ENCODE data around the gene USP54. TPM values are rescaled to one million over a fixed set of nuclear protein-coding genes. Genes with fewer than 3 reads are reported as not detected.

Gene USP54
- total RNA-seq, 1 experiment from 2014 or later, result 35.9 TPM

DNA sequence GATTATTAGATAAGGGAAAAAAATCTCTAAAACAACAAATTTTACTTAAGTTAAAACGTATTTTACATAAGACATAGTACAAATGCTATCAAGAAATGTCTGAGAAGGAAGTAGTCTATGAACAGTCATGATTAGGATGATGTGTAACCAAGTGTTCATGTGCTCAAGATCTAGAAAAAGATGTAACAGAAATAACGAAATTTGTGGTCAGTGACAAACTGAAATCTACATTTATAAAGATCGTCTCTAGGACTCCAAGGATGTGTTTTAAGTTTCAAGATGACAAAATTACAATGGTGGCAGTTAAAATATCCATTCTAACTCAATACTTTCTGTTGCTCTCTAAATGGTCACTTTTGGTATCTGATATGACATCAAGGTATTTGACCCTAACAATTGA is 112.5 kb downstream of the USP54 start:
- no peak overlapping the region for H3K4me3 ChIP-seq (ENCODE audit: low read depth, low read length, poor library complexity, severe bottlenecking)
- no peak overlapping the region for H3K27ac ChIP-seq (ENCODE audit: low read depth, low read length, poor library complexity, severe bottlenecking)
- no peak for DNase-seq (ENCODE audit: low spot score)
- ChIA-PET POLR2A (ENCODE audit: low non-redundant PET) (no interaction called here), CTCF (no interaction called here)
- TF ChIP-seq, protein P1, sequence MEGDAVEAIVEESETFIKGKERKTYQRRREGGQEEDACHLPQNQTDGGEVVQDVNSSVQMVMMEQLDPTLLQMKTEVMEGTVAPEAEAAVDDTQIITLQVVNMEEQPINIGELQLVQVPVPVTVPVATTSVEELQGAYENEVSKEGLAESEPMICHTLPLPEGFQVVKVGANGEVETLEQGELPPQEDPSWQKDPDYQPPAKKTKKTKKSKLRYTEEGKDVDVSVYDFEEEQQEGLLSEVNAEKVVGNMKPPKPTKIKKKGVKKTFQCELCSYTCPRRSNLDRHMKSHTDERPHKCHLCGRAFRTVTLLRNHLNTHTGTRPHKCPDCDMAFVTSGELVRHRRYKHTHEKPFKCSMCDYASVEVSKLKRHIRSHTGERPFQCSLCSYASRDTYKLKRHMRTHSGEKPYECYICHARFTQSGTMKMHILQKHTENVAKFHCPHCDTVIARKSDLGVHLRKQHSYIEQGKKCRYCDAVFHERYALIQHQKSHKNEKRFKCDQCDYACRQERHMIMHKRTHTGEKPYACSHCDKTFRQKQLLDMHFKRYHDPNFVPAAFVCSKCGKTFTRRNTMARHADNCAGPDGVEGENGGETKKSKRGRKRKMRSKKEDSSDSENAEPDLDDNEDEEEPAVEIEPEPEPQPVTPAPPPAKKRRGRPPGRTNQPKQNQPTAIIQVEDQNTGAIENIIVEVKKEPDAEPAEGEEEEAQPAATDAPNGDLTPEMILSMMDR (conservative IDR thresholded peaks at IDR 0.05; ENCODE audit: low read depth, low read length), result no peak
- TF ChIP-seq EZH2 (IDR thresholded peaks at IDR 0.05; ENCODE audit: borderline replicate concordance, low read depth, low read length, poor library complexity, severe bottlenecking), result no peak
- intact Hi-C loops (cut with micrococcal nuclease; ENCODE audit: unreplicated experiment), result no loop called here
- H3K4me1 ChIP-seq (ENCODE audit: insufficient read depth, low read length, poor library complexity, severe bottlenecking), result no peaks in the 10 kb centered on the region
- H3K36me3 ChIP-seq (ENCODE audit: insufficient read depth, low read length, poor library complexity, severe bottlenecking), result peaks cover 51% of the 10 kb centered on the region
- no TSS peak for BruUV-seq (replicated peaks)
- no peaks in the 10 kb centered on the region for H3K9me3 ChIP-seq (ENCODE audit: low read depth, low read length, poor library complexity, severe bottlenecking)
- H3K27me3 ChIP-seq (replicated peaks; ENCODE audit: insufficient read depth, low read depth, low read length, poor library complexity), result no peaks in the 10 kb centered on the region

DNA sequence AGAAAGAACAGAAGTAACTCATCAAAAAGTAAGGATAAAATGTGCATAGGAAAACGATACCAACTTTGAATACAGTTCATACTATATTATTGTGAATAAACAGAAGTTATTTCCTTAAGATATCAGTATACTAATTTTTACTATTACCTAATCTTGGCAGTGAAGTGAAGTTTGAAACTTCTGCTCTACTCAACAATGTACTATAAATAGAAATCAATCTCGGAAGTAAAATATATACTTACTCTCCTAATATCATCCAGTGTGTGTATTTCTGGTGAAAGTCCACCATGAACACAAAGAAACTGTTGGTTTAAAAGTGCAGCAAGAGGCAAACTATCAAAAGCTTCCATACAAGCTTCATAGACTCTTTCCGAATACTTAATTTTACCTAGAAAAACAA is 119.9 kb downstream of the USP54 start:
- POLR2A ChIA-PET (ENCODE audit: low non-redundant PET), result no interaction called here

GRCh38 chr10:73469579-73469978 is 121.6 kb downstream of the USP54 start:
- Histone ChIP-seq H3K27me3 (replicated peaks; ENCODE audit: insufficient read depth, low read depth, low read length, poor library complexity) (no peaks in the 10 kb centered on the region), H3K4me3 (ENCODE audit: low read depth, low read length, poor library complexity, severe bottlenecking) (no peak overlapping the region), H3K9me3 (ENCODE audit: low read depth, low read length, poor library complexity, severe bottlenecking) (no peaks in the 10 kb centered on the region), H3K4me1 (ENCODE audit: insufficient read depth, low read length, poor library complexity, severe bottlenecking) (no peaks in the 10 kb centered on the region), H3K36me3 (ENCODE audit: insufficient read depth, low read length, poor library complexity, severe bottlenecking) (peaks cover 71% of the 10 kb centered on the region), H3K27ac (ENCODE audit: low read depth, low read length, poor library complexity, severe bottlenecking) (no peak overlapping the region)
- DNase-seq (ENCODE audit: low spot score), result no peak
- CTCF ChIA-PET, result no interaction called here
- no peak for TF ChIP-seq EZH2 (IDR thresholded peaks at IDR 0.05; ENCODE audit: borderline replicate concordance, low read depth, low read length, poor library complexity, severe bottlenecking)
- TF ChIP-seq, protein P1 (conservative IDR thresholded peaks at IDR 0.05; ENCODE audit: low read depth, low read length), result no peak
- intact Hi-C loops (cut with micrococcal nuclease; ENCODE audit: unreplicated experiment), result no loop called here
- no TSS peak for BruUV-seq (replicated peaks)
- POLR2A ChIA-PET (ENCODE audit: low non-redundant PET), result no interaction called here

More for the DNA sequence above, 119.9 kb downstream of the USP54 start:
- Histone ChIP-seq H3K4me1 (ENCODE audit: insufficient read depth, low read length, poor library complexity, severe bottlenecking) (no peaks in the 10 kb centered on the region), H3K36me3 (ENCODE audit: insufficient read depth, low read length, poor library complexity, severe bottlenecking) (peaks cover 79% of the 10 kb centered on the region), H3K27ac (ENCODE audit: low read depth, low read length, poor library complexity, severe bottlenecking) (no peak overlapping the region), H3K4me3 (ENCODE audit: low read depth, low read length, poor library complexity, severe bottlenecking) (no peak overlapping the region), H3K27me3 (replicated peaks; ENCODE audit: insufficient read depth, low read depth, low read length, poor library complexity) (no peaks in the 10 kb centered on the region), H3K9me3 (ENCODE audit: low read depth, low read length, poor library complexity, severe bottlenecking) (no peaks in the 10 kb centered on the region)
- CTCF ChIA-PET, result no interaction called here
- intact Hi-C loops (cut with micrococcal nuclease; ENCODE audit: unreplicated experiment), result no loop called here
- DNase-seq (ENCODE audit: low spot score), result no peak
- no TSS peak for BruUV-seq (replicated peaks)
- TF ChIP-seq, protein P1 (conservative IDR thresholded peaks at IDR 0.05; ENCODE audit: low read depth, low read length), result no peak
- TF ChIP-seq EZH2 (IDR thresholded peaks at IDR 0.05; ENCODE audit: borderline replicate concordance, low read depth, low read length, poor library complexity, severe bottlenecking), result no peak

All from A673 (cell line).